Measurements from ENCODE around the gene MAPKBP1.

MAPKBP1 gene

DNA sequence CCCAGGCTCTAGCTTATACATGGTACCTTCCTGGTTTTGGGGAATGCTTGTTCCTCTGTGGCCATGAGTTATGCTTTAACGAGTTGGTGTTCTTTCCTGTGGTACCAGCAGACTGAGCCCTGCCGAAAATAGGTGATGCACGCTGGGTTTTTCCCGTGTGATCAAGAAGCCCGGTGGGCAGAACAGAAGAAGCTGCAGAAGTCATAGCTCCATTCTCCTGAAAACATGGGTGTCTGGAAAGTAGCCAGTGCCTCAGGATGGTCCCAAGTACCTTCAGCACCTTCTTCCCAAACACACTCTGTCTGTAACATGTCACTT is 25.2 kb downstream of the MAPKBP1 start:
- Histone ChIP-seq H3K4me2 (ENCODE audit: low read length) (no peak overlapping the region), H3K79me2 (no peaks in the 10 kb centered on the region), H3K4me3 (ENCODE audit: low read depth, low read length) (no peak overlapping the region), H3K36me3 (ENCODE audit: control insufficient read depth, insufficient read depth, low read length) (no peaks in the 10 kb centered on the region), H3K4me1 (no peaks in the 10 kb centered on the region), H3K9me3 (ENCODE audit: control insufficient read depth, low read length) (no peaks in the 10 kb centered on the region), H2AFZ (no peak overlapping the region), H3K9ac (no peak overlapping the region), H3K27me3 (ENCODE audit: control insufficient read depth, insufficient read depth, low read length) (no peaks in the 10 kb centered on the region), H3K27ac (no peak overlapping the region)
- TF ChIP-seq, protein P1, sequence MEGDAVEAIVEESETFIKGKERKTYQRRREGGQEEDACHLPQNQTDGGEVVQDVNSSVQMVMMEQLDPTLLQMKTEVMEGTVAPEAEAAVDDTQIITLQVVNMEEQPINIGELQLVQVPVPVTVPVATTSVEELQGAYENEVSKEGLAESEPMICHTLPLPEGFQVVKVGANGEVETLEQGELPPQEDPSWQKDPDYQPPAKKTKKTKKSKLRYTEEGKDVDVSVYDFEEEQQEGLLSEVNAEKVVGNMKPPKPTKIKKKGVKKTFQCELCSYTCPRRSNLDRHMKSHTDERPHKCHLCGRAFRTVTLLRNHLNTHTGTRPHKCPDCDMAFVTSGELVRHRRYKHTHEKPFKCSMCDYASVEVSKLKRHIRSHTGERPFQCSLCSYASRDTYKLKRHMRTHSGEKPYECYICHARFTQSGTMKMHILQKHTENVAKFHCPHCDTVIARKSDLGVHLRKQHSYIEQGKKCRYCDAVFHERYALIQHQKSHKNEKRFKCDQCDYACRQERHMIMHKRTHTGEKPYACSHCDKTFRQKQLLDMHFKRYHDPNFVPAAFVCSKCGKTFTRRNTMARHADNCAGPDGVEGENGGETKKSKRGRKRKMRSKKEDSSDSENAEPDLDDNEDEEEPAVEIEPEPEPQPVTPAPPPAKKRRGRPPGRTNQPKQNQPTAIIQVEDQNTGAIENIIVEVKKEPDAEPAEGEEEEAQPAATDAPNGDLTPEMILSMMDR (IDR thresholded peaks at IDR 0.05), result no peak

GRCh38 chr15:41801185-41801584 is 26.9 kb downstream of the MAPKBP1 start:
- no peak overlapping the region for H2AFZ ChIP-seq
- H3K79me2 ChIP-seq, result no peaks in the 10 kb centered on the region
- no peaks in the 10 kb centered on the region for H3K36me3 ChIP-seq (ENCODE audit: control insufficient read depth, insufficient read depth, low read length)
- H3K4me1 ChIP-seq, result no peaks in the 10 kb centered on the region
- H3K27me3 ChIP-seq (ENCODE audit: control insufficient read depth, insufficient read depth, low read length), result no peaks in the 10 kb centered on the region
- no peak overlapping the region for H3K9ac ChIP-seq
- H3K4me2 ChIP-seq (ENCODE audit: low read length), result no peak overlapping the region
- H3K4me3 ChIP-seq (ENCODE audit: low read depth, low read length), result no peak overlapping the region
- H3K9me3 ChIP-seq (ENCODE audit: control insufficient read depth, low read length), result no peaks in the 10 kb centered on the region
- TF ChIP-seq, protein P1 (IDR thresholded peaks at IDR 0.05), result no peak
- no peak overlapping the region for H3K27ac ChIP-seq

GRCh38 chr15:41801850-41802455 is 27.7 kb downstream of the MAPKBP1 start:
- Histone ChIP-seq H3K4me3 (ENCODE audit: low read depth, low read length) (no peak overlapping the region), H3K36me3 (ENCODE audit: control insufficient read depth, insufficient read depth, low read length) (no peaks in the 10 kb centered on the region), H3K27me3 (ENCODE audit: control insufficient read depth, insufficient read depth, low read length) (no peaks in the 10 kb centered on the region), H3K27ac (no peak overlapping the region), H3K79me2 (no peaks in the 10 kb centered on the region), H3K4me2 (ENCODE audit: low read length) (no peak overlapping the region), H3K9ac (no peak overlapping the region), H3K9me3 (ENCODE audit: control insufficient read depth, low read length) (no peaks in the 10 kb centered on the region), H2AFZ (no peak overlapping the region), H3K4me1 (no peaks in the 10 kb centered on the region)
- TF ChIP-seq, protein P1 (IDR thresholded peaks at IDR 0.05), result no peak

GRCh38 chr15:41804361-41804760 is 30.1 kb downstream of the MAPKBP1 start:
- no peaks in the 10 kb centered on the region for H3K36me3 ChIP-seq (ENCODE audit: control insufficient read depth, insufficient read depth, low read length)
- H3K9me3 ChIP-seq (ENCODE audit: control insufficient read depth, low read length), result no peaks in the 10 kb centered on the region
- no peak overlapping the region for H3K4me3 ChIP-seq (ENCODE audit: low read depth, low read length)
- H3K4me1 ChIP-seq, result no peaks in the 10 kb centered on the region
- TF ChIP-seq, protein P1 (IDR thresholded peaks at IDR 0.05), result no peak
- H3K27ac ChIP-seq, result no peak overlapping the region
- H2AFZ ChIP-seq, result no peak overlapping the region
- no peaks in the 10 kb centered on the region for H3K79me2 ChIP-seq
- no peak overlapping the region for H3K9ac ChIP-seq
- H3K27me3 ChIP-seq (ENCODE audit: control insufficient read depth, insufficient read depth, low read length), result no peaks in the 10 kb centered on the region
- H3K4me2 ChIP-seq (ENCODE audit: low read length), result no peak overlapping the region

- Histone ChIP-seq H3K9ac (no peak overlapping the region), H3K4me2 (ENCODE audit: low read length) (no peak overlapping the region), H3K4me1 (no peaks in the 10 kb centered on the region)
Observed at GRCh38 chr15:41804916-41805666, 30.8 kb downstream of the MAPKBP1 start.

More at GRCh38 chr15:41804916-41805666, 30.8 kb downstream of the MAPKBP1 start:
- H3K27ac ChIP-seq, result no peak overlapping the region
- H3K9me3 ChIP-seq (ENCODE audit: control insufficient read depth, low read length), result no peaks in the 10 kb centered on the region
- H2AFZ ChIP-seq, result no peak overlapping the region
- no peaks in the 10 kb centered on the region for H3K36me3 ChIP-seq (ENCODE audit: control insufficient read depth, insufficient read depth, low read length)
- H3K27me3 ChIP-seq (ENCODE audit: control insufficient read depth, insufficient read depth, low read length), result no peaks in the 10 kb centered on the region
- no peaks in the 10 kb centered on the region for H3K79me2 ChIP-seq
- TF ChIP-seq, protein P1 (IDR thresholded peaks at IDR 0.05), result no peak
- no peak overlapping the region for H3K4me3 ChIP-seq (ENCODE audit: low read depth, low read length)

All from parathyroid adenoma (tissue), 2 donors.